Fibroblast of lung (primary cell): Measurements from ENCODE around the gene NUP210L. TPM values are rescaled to one million over a fixed set of nuclear protein-coding genes. Genes with fewer than 3 reads are reported as not detected.

Source experiments
- DNase-seq, 2 donors: peaks; one replicate each; pipeline versions ENCODE4 v3.0.0 to v3.0.0-alpha.2; 2010; ENCODE audit warnings: low read depth in 2 of 2
- H2AFZ ChIP-seq: 2 replicates; pipeline ENCODE4 v1.5.1; 2012; ENCODE audit warnings: low read length, control low read depth, inconsistent platforms
- H3K27ac ChIP-seq: 2 replicates; pipeline ENCODE4 v1.5.1; 2011; ENCODE audit warnings: low read length, control low read depth; ENCODE audit not compliant: insufficient read depth
- H3K27me3 ChIP-seq: 2 replicates; pipeline ENCODE4 v1.5.1; 2011; ENCODE audit warnings: mild to moderate bottlenecking, low read length; ENCODE audit not compliant: control insufficient read depth, insufficient read depth
- H3K36me3 ChIP-seq: 2 replicates; pipeline ENCODE4 v1.5.1; 2011; ENCODE audit warnings: low read length; ENCODE audit not compliant: control insufficient read depth, insufficient read depth
- H3K4me1 ChIP-seq: 2 replicates; pipeline ENCODE4 v1.5.1; 2011; ENCODE audit warnings: low read length; ENCODE audit not compliant: control insufficient read depth, insufficient read depth; ENCODE audit errors: extremely low read depth
- H3K4me2 ChIP-seq: 2 replicates; pipeline ENCODE4 v1.5.1; 2011; ENCODE audit warnings: low read length, control low read depth; ENCODE audit not compliant: insufficient read depth; ENCODE audit errors: extremely low read depth
- H3K4me3 ChIP-seq, 4 experiments: fragments of 200-600 bp in 1 of 4; sonication (generic) in 1 of 4; replicated peaks in 1 of 4; 2 replicates each; pipeline ENCODE4 v1.5.1; 2011 to 2016; ENCODE audit warnings: low read length in 4 of 4, low read depth in 3 of 4, mild to moderate bottlenecking in 3 of 4, control low read depth in 2 of 4, inconsistent platforms in 1 of 4, mixed read lengths in 1 of 4; ENCODE audit not compliant: insufficient read depth in 1 of 4; ENCODE audit errors: control extremely low read depth in 1 of 4
- H3K79me2 ChIP-seq: 2 replicates; pipeline ENCODE4 v1.5.1; 2012; ENCODE audit warnings: mild to moderate bottlenecking, low read length, inconsistent platforms; ENCODE audit not compliant: control insufficient read depth, insufficient read depth
- H3K9ac ChIP-seq: 2 replicates; pipeline ENCODE4 v1.5.1; 2011; ENCODE audit warnings: mild to moderate bottlenecking, low read length, control low read depth; ENCODE audit not compliant: insufficient read depth
- H3K9me3 ChIP-seq: 2 replicates; pipeline ENCODE4 v1.5.1; 2012; ENCODE audit warnings: low read depth, low read length; ENCODE audit not compliant: control insufficient read depth, insufficient read depth
- H4K20me1 ChIP-seq: 2 replicates; pipeline ENCODE4 v1.5.1; 2011; ENCODE audit warnings: low read length; ENCODE audit not compliant: control insufficient read depth, insufficient read depth; ENCODE audit errors: extremely low read depth
- EZH2 ChIP-seq: IDR thresholded peaks from 2 replicates; pipeline ENCODE4 v1.5.1; 2012; ENCODE audit warnings: low read length, control low read depth, mild to moderate bottlenecking; ENCODE audit errors: missing control alignments
- polyA plus RNA-seq, 2 donors: library from polyadenylated mRNA; depleted of rRNA in 1 of 2; stranded (reverse) in 1 of 2; unstranded in 1 of 2; fragments of >200 nt; gene quantifications; 2 replicates each; pipeline ENCODE4 v1.2.1, GENCODE V29; 2011 to 2012; ENCODE audit warnings: missing spikeins in 1 of 2
- total RNA-seq: library from RNA; depleted of rRNA; stranded (reverse); fragments of >200 nt; gene quantifications from 2 replicates; pipeline ENCODE4 v1.2.1, GENCODE V29; 2014
- TF ChIP-seq, protein P1 (sequence below), 2 donors: IDR thresholded peaks in 1 of 2; conservative IDR thresholded peaks in 1 of 2; 1 replicate in 1 of 2; 2 replicates in 1 of 2; pipeline ENCODE4 v1.5.1; 2011 to 2012; ENCODE audit warnings: low read length in 2 of 2, control low read depth in 1 of 2, inconsistent platforms in 1 of 2, low read depth in 1 of 2, mild to moderate bottlenecking in 1 of 2

The NUP210L gene
- total and polyA plus RNA-seq, 2 donors (not counting 1 experiment from before 2014, with no cell fraction given): 0.08 to 0.17 TPM

DNA sequence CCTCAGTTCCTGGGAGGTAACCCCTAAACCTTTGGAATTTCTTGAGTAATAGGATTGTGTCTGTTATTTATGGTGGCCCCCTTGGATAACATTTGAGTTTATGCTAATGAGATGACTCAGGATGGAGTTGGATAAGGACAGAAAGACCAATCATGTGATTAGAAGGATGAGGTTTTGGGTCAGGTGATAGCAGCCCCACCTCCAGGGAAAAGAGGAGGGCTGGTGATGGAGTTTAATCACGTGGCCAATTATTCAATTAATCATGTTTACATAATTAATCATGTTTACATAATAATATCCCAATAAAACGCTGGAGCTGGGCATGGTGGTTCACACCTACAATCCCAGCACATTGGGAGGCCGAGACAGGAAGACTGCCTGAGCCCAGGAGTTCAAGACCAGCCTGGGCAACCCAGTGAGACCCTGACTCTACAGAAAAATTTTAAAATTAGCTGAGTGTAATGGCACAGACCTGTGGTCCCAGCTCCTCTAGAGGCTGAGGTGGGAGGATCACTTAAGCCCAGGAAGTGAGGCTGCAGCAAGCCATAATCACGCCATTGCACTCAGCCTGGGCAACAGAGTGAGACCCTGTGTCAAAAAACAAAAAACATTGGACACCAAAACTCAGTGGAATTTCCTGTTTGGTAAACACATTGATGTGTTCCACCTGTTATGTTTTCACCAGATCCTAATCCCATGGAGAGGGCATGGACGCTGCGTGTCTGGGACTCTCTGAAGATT lies 73.3 kb downstream of the NUP210L start:
- TF ChIP-seq EZH2: no peak
- TF ChIP-seq, protein P1, sequence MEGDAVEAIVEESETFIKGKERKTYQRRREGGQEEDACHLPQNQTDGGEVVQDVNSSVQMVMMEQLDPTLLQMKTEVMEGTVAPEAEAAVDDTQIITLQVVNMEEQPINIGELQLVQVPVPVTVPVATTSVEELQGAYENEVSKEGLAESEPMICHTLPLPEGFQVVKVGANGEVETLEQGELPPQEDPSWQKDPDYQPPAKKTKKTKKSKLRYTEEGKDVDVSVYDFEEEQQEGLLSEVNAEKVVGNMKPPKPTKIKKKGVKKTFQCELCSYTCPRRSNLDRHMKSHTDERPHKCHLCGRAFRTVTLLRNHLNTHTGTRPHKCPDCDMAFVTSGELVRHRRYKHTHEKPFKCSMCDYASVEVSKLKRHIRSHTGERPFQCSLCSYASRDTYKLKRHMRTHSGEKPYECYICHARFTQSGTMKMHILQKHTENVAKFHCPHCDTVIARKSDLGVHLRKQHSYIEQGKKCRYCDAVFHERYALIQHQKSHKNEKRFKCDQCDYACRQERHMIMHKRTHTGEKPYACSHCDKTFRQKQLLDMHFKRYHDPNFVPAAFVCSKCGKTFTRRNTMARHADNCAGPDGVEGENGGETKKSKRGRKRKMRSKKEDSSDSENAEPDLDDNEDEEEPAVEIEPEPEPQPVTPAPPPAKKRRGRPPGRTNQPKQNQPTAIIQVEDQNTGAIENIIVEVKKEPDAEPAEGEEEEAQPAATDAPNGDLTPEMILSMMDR (conservative IDR thresholded peaks at IDR 0.05 in 1 of 2, IDR thresholded peaks at IDR 0.05 in 1 of 2; ENCODE audit: low read depth in 1 of 2, low read length in 2 of 2): no peak
- Histone ChIP-seq H3K79me2 (no peaks in the 10 kb centered on the region), H3K4me3 (no peak overlapping the region), H3K4me1 (no peaks in the 10 kb centered on the region), H4K20me1 (no peaks in the 10 kb centered on the region), H3K9ac (no peak overlapping the region), H3K36me3 (no peaks in the 10 kb centered on the region), H3K9me3 (no peaks in the 10 kb centered on the region), H3K27me3 (no peaks in the 10 kb centered on the region), H3K27ac (no peak overlapping the region), H2AFZ (no peak overlapping the region), H3K4me2 (no peak overlapping the region)
- DNase-seq: no peak

DNA sequence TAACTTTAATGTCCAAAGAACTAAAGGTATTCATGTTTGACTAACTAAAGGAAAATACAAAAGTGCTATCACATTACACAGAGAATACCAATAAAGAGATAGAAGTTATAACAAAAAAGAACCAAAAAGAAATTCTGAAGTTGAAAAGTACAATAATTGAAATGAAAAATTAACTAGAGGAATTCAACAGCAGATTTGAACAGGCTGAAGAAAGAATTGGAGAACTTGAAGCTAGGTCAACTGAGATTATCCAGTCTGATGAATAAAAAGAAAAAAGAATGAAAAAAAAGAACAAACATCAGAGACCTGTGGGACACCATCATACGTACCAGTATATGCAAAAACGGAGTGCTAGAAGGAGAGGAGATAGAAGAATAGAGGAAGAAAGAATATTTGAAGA lies 78.5 kb downstream of the NUP210L start:
- Histone ChIP-seq H3K27me3 (no peaks in the 10 kb centered on the region), H3K27ac (no peak overlapping the region), H2AFZ (no peak overlapping the region), H3K79me2 (no peaks in the 10 kb centered on the region), H3K9me3 (no peaks in the 10 kb centered on the region), H3K4me1 (no peaks in the 10 kb centered on the region), H3K9ac (no peak overlapping the region), H3K4me2 (no peak overlapping the region), H4K20me1 (no peaks in the 10 kb centered on the region), H3K36me3 (no peaks in the 10 kb centered on the region), H3K4me3 (no peak overlapping the region)
- TF ChIP-seq EZH2: no peak
- TF ChIP-seq, protein P1 (conservative IDR thresholded peaks at IDR 0.05 in 1 of 2, IDR thresholded peaks at IDR 0.05 in 1 of 2; ENCODE audit: low read depth in 1 of 2, low read length in 2 of 2): no peak
- DNase-seq: no peak

DNA sequence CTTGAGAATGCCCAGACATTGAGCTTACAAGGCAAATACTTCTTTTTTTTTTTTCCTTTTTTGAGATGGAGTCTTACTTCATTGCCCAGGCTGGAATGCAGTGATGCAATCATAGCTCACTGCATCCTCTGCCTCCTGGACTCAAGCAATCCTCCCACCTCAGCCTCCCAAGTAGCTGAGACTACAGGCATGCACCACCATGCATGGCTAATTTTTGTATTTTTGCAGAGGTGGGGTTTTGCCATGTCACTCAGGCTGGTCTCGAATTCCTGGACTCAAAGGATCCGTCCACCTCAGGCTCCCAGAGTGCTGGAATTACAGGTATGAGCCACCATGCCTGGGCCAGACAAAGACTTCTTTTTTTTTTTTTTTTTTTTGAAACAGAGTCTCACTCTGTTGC lies 79.1 kb downstream of the NUP210L start:
- H3K79me2 ChIP-seq: no peaks in the 10 kb centered on the region
- no peak overlapping the region for H2AFZ ChIP-seq
- no peaks in the 10 kb centered on the region for H3K9me3 ChIP-seq
- H3K4me2 ChIP-seq: no peak overlapping the region
- H4K20me1 ChIP-seq: no peaks in the 10 kb centered on the region
- TF ChIP-seq, protein P1 (conservative IDR thresholded peaks at IDR 0.05 in 1 of 2, IDR thresholded peaks at IDR 0.05 in 1 of 2; ENCODE audit: low read depth in 1 of 2, low read length in 2 of 2): no peak
- no peak overlapping the region for H3K9ac ChIP-seq
- H3K36me3 ChIP-seq: no peaks in the 10 kb centered on the region
- H3K27me3 ChIP-seq: no peaks in the 10 kb centered on the region
- no peaks in the 10 kb centered on the region for H3K4me1 ChIP-seq
- no peak overlapping the region for H3K27ac ChIP-seq
- DNase-seq: no peak
- no peak overlapping the region for H3K4me3 ChIP-seq
